Mononuclear cell (primary cell): ENCODE results near the gene PDGFD. TPM values are rescaled to one million over a fixed set of nuclear protein-coding genes. Genes with fewer than 3 reads are reported as not detected.

Experiments
- H3K27me3 ChIP-seq: 2 replicates; pipeline ENCODE4 v1.6.0; 2011; ENCODE audit warnings: low read length, control low read depth; ENCODE audit not compliant: insufficient read depth
- H3K4me1 ChIP-seq: 2 replicates; pipeline ENCODE4 v1.5.1; 2011; ENCODE audit warnings: mild to moderate bottlenecking, low read length, control low read depth; ENCODE audit not compliant: insufficient read depth
- H3K4me3 ChIP-seq: 2 replicates; pipeline ENCODE4 v1.5.1; 2011; ENCODE audit warnings: mild to moderate bottlenecking, low read length, moderate library complexity
- H3K9me3 ChIP-seq: 2 replicates; pipeline ENCODE4 v1.5.1; 2011; ENCODE audit warnings: low read depth, mild to moderate bottlenecking, control low read depth, low read length
- total RNA-seq: library from RNA; depleted of rRNA; stranded (reverse); fragments of >200 nt; gene quantifications from one replicate; pipeline ENCODE4 v1.2.3, GENCODE V29; 2012

The PDGFD gene
- total RNA-seq, 1 donor: 3.4 TPM

DNA sequence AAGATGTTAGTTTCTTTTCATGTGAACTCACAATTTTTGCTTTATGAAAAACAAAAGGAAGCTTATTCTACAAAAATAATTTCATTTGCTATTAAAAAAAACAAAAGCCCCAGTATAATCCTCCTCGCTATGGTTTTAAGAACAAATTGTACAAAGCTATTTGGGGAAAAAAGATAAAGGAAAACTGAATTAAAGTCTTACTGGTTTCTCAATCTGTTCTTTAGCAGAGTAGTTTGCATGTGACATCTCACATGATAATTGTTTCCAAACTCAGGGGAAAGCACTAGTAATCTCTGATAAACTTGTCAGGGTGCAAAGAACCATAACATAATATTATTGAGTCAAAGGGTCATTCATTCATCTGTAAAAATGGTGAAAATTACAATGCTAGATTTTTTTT lies 130.4 kb downstream of the PDGFD start:
- Histone ChIP-seq H3K4me3 (no peak overlapping the region), H3K9me3 (no peaks in the 10 kb centered on the region), H3K4me1 (no peaks in the 10 kb centered on the region), H3K27me3 (no peaks in the 10 kb centered on the region)

DNA sequence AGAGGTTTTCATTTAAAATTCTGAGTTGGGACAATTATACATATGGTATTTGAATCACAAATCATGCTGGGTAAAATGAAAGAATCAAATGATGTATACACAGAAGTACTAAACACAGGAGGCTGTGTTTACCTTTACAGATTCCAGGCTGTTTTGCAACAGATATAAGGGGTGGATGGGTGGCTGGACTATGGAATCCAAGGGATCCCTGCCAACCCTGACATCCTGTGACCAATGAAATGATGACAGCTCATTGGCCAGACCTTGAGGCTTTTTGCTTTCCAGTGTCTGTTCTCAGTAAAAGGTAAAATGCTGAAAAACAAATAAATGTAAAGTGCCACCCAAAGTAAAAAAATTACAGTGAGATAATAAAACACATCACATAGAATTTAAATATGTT lies 130.8 kb downstream of the PDGFD start:
- H3K4me1 ChIP-seq: no peaks in the 10 kb centered on the region

DNA sequence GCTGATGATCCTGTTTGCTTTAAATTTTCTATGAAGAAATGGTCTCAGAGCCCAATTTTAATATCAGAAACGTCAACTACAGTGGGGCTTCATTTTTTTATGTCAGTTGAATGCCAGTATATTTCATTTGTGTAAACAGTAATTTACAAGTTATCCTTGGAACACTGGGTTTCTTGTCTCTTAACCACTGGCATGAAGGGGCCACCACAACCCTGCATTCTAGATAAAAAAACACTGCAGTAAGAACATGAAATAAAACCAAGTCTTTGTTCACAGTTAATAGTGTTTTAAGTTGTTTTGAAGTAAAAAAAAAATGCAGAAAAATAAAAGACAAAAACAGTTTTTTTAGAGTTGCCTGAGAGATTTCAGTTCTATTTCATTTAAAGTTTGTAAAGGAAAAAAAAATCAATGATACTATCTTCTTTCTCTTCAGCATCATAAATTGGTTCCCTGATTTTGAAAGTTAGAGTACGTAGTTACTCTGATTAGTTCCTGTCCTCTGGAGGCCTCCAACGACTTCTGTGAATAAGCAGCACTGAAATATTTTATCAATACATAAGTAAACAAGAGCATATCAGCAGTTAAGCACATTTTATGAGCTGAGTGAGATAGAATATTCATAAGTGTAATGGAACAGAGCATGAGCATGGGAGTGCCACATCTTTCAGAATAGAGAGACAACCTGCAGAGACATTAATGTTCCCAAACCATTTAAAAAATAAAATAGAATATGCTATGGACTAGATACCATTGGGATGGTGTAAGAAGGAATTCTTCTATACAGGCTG lies 135.3 kb downstream of the PDGFD start:
- H3K4me3 ChIP-seq: no peak overlapping the region
- no peaks in the 10 kb centered on the region for H3K27me3 ChIP-seq
- H3K9me3 ChIP-seq: no peaks in the 10 kb centered on the region
- H3K4me1 ChIP-seq: no peaks in the 10 kb centered on the region

More for the DNA sequence above, 130.8 kb downstream of the PDGFD start:
- H3K4me3 ChIP-seq: no peak overlapping the region
- no peaks in the 10 kb centered on the region for H3K9me3 ChIP-seq
- H3K27me3 ChIP-seq: no peaks in the 10 kb centered on the region

DNA sequence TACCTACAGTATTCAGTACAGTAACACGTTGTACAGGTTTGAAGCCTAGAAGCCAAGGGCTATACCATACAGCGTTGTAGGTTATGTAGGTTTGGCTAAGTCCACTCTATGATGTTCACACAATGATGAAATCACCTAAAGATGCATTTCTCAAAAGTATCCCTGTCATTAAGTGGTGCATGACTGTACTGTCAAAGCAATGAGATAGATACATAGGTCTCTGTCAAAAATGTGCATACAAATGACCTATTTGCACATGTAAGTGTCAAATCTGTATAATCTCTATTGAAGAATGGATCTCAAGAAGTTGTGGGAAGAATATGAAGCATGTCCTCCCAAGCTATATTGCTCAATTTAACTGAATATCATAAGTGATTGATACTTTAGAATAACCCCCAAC lies 139.4 kb downstream of the PDGFD start:
- Histone ChIP-seq H3K4me3 (no peak overlapping the region), H3K27me3 (no peaks in the 10 kb centered on the region), H3K4me1 (no peaks in the 10 kb centered on the region), H3K9me3 (no peaks in the 10 kb centered on the region)

DNA sequence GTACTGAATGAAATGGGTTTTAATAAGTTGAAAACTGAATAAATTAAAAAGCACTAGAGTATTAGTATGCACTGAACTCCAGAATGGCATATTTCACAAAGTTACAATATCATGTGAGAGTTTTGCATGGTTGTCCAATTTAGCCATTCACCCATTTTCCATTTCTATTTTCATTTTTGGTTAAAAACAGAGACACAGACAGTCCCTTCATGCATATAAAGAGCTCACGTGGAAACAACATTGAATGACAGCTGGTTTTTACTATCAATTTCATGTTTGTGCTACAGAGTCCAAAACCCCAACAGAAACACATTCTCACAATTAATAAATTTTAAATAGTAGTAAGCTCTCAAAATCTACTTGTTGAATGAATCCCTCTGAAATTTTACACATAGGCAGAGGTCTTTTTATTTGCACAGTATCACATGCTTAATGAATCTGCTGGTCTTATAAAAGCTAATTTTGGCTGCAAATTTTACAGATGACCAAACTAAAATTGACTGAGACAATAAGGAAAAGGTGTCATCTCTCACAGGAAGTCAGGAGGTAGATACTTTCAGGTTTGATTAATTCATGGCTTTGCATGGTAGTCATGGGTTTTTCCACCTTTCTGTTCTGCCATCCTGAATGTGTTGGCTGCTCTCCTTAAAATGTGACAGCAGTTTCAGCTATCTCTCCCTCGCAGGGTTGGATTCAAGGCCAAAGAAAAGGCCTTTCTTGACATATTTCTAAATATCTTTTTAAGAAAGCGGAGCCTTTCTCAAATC lies 148.1 kb downstream of the PDGFD start:
- Histone ChIP-seq H3K27me3 (no peaks in the 10 kb centered on the region), H3K4me1 (no peaks in the 10 kb centered on the region), H3K9me3 (no peaks in the 10 kb centered on the region), H3K4me3 (no peak overlapping the region)

DNA sequence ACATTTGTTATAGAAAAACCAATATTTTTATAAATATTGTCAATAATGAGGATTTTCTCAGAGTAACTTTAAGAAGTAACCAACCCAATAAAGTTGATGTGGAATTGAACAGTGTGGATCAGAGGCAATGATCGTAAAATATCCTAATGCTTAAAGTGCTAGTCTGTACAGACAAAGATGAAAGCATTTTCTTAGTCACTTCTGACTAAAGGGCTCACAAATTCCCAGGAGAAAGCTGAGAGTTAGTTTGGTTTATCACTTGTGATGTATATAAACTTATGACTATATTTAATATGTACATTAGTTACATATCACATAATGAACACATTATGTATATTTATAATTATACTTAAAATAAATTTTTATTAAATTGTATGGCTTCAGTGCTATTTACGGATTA lies 152.9 kb downstream of the PDGFD start:
- Histone ChIP-seq H3K27me3 (no peaks in the 10 kb centered on the region), H3K4me3 (no peak overlapping the region), H3K9me3 (no peaks in the 10 kb centered on the region), H3K4me1 (no peaks in the 10 kb centered on the region)

DNA sequence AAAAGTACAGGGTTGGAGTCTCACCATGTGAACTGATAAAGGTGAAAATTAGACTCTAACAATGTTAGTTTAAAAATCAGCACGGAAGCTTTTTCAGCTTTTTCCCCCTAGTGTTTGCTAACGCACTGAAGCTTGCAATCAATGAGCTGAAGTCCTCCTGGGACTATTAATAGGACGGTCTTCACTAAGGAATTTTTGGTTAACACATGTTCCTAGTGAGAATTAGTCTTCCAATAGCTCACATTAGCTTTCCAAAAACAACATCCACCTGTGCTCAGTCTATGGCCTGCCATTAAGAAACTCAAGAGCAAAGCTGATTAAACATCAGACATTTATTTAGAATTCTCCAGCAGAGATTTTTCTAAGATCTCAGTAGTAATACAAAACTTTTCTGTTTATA lies 154.2 kb downstream of the PDGFD start:
- Histone ChIP-seq H3K4me3 (no peak overlapping the region), H3K4me1 (no peaks in the 10 kb centered on the region), H3K27me3 (no peaks in the 10 kb centered on the region), H3K9me3 (no peaks in the 10 kb centered on the region)

DNA sequence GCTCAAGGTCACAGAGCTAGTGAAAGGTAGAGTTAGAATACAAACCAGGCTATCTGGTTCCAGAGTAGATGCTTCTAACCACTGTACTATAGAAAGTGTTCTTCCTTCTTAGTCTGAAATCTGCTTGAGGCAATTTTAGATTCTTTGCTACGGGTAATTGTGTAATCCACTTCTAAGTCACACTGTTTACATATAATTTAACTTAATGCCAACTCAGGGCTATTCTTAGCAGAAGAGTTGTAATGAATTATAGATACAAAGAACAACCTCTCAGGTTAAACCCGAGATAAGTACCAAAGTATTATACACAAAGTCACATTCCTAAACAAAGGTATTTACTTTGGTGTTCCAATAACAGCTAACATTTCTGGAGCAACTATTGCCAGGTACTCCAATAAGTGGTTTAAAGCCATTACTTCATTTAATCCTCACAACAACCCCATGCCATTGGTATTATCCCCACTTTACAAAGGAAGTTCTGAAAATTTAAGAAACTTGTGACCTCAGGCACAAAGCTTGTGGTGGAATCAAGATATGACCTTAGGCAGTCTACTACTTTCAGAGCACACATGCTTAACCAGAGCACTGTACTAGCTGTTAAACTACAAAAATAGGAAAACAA lies 158.6 kb downstream of the PDGFD start:
- no peaks in the 10 kb centered on the region for H3K9me3 ChIP-seq
- H3K27me3 ChIP-seq: no peaks in the 10 kb centered on the region
- H3K4me3 ChIP-seq: no peak overlapping the region
- H3K4me1 ChIP-seq: no peaks in the 10 kb centered on the region

DNA sequence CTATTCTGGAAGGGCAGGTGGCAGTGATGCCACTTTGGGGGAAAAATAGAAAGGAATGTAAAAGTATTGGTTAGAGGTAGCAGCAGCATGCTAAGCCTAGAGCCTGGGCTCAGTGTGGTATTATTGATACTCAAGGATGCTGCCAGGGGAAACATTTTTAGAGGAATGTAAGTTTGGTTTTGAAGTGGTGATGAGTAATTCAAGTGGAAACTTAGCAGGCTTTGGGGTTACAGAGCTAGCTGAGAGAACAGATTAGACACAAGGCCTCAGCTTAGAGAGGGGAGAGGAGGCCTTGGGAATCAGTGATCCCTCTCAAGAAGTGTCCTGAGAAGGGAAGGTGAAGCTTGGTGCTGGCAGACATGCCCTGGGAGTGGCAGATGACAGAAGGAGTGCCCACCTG lies 160.5 kb downstream of the PDGFD start:
- H3K4me1 ChIP-seq: no peaks in the 10 kb centered on the region
- no peak overlapping the region for H3K4me3 ChIP-seq
- H3K9me3 ChIP-seq: no peaks in the 10 kb centered on the region
- no peaks in the 10 kb centered on the region for H3K27me3 ChIP-seq

DNA sequence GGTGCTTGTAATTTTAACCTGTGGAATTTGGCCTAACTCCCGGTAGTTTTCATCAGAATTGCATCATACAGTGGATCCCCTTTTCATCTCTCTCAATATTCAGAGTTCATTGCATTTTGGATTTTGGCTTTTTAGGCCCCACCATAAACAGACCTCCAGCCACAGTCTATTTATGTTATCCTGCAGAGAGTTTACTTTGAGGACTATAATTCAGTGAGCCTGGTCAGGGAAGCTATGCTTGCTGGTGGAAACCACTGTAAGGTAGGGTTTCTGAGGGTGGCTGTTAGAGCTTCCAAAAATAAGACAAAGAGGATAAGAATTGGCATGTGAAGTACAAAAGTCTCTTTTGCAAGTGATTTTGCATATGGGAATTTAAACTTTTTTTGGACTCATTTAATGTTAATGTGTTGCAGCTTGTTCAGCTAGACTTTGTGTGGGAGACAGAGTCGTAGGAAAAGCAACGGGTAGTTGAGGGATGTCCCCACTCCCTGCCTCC lies 162.3 kb downstream of the PDGFD start:
- Histone ChIP-seq H3K9me3 (no peaks in the 10 kb centered on the region), H3K4me1 (no peaks in the 10 kb centered on the region), H3K4me3 (no peak overlapping the region), H3K27me3 (no peaks in the 10 kb centered on the region)

DNA sequence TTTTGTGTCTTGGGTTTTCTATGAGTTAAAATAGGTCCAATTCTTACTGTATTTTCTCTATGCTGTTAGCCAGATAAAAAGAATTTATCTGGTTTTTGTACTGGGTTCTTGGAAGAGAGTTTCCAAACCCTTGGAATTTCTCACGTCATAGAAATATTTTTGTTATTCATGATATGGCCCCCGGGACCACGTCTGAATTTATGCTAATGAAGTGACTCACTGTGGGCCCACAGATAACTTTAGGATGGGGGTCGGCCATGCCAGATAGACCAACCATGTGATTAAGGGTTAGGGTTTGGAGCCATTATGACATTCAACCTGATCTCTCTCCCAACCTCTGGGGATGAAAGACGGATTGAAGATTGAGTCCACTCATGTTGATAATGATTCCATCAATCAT lies 163.1 kb downstream of the PDGFD start:
- no peaks in the 10 kb centered on the region for H3K4me1 ChIP-seq
- no peaks in the 10 kb centered on the region for H3K27me3 ChIP-seq
- H3K4me3 ChIP-seq: no peak overlapping the region
- H3K9me3 ChIP-seq: no peaks in the 10 kb centered on the region

DNA sequence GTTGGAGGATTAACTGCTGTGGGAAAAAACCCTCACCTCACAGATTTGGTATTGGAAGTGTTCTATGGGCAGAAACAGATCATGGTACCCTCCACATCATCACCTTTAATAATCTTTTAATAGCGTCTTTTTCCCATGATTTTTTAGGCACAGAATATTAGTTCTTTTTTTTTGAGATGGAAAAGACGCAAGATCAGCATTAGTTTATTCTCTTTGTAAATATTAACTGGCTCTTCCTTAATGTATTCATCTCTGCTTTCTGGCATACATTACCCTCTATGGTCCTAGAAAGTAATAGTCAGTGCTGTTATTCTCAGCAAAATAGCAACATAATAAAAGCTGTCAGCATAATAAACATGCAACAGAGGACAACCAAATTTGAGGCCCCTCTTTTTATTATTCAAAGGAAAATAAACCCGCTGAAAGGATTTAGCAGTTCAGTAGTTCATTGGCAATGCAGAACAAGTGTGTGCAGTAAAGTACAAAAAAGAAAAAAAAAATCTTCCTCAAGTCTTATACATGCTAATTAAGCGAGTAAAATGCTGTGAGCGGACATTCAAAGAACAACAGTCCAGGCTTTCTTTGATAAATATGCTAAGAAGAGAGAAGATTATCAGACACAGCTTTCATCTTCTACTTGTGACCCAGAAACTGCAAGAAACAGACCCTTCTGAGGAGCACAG lies 165.0 kb downstream of the PDGFD start:
- Histone ChIP-seq H3K27me3 (no peaks in the 10 kb centered on the region), H3K4me1 (no peaks in the 10 kb centered on the region), H3K9me3 (no peaks in the 10 kb centered on the region), H3K4me3 (no peak overlapping the region)

DNA sequence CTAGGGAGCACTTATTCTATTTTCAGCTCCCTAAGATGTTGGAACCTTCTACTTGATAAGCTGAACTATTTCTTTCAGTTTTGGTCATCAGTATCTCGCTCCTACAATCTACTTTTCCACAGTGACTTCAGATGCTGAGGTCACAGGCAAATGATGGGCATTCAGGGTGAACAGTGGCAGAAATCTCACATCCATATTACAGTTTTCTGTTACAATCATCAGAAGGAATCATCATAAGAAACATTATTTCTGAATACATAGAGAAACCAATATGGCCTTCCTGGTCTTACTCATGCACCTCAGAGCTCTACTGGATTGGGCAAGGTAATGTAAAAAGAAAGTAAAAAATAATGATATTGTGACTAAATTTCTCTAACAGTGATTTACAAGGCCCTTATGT lies 166.9 kb downstream of the PDGFD start:
- no peaks in the 10 kb centered on the region for H3K9me3 ChIP-seq
- H3K27me3 ChIP-seq: no peaks in the 10 kb centered on the region
- no peaks in the 10 kb centered on the region for H3K4me1 ChIP-seq
- H3K4me3 ChIP-seq: no peak overlapping the region

DNA sequence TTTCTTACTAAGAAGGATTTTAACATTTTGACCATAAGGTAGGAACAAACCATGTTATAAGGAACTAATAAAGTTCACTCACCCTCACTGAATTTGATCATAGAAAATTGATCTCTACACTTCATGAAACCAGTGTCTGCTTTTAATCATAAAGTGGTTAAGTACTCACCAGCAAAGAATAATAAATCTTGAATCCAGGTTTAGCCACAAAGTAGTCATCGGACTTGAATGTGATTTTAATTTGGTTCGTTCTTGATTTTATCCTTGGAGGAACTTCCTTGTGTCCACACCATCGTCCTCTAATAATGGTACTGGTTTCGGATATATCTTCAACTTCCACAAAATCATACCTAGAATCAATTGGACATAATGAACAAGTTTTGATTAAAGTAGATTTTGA lies 168.1 kb downstream of the PDGFD start:
- H3K4me1 ChIP-seq: no peaks in the 10 kb centered on the region
- H3K27me3 ChIP-seq: no peaks in the 10 kb centered on the region
- H3K4me3 ChIP-seq: no peak overlapping the region
- no peaks in the 10 kb centered on the region for H3K9me3 ChIP-seq

DNA sequence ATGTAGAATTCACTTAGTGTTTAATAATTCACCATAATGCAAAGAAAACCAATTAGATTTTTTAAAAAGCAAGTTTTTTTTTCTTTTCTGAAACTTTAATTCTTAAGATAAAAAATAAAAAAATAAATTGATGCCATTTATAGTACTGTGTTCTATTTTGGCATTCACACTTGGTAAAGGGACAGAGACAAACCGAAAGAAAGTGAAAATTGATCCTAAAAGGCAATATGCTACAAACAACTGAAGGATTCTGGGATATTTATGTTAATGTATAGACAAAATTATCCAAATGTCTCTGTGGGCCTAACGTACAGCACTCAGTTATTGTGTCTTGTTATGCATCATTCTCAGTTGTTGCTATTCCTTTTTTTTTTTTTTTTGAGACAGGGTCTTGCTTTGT lies 169.4 kb downstream of the PDGFD start:
- Histone ChIP-seq H3K27me3 (no peaks in the 10 kb centered on the region), H3K9me3 (no peaks in the 10 kb centered on the region), H3K4me1 (no peaks in the 10 kb centered on the region), H3K4me3 (no peak overlapping the region)
